A673 (cell line): ENCODE results near the gene PUM1.

ENCODE experiments used
- CTCF ChIP-seq: fragments of 300-800, 200-600 bp; sonication (generic); conservative IDR thresholded peaks from 2 replicates; pipeline ENCODE4 v1.5.1; 2017; ENCODE audit warnings: low read depth, mild to moderate bottlenecking, antibody characterized with exemption, low read length, moderate library complexity, mixed read lengths
- EZH2 ChIP-seq: fragments of 200-600 bp; sonication (generic); IDR thresholded peaks from 2 replicates; pipeline ENCODE4 v1.6.1; 2017; ENCODE audit warnings: borderline replicate concordance, low read depth, mild to moderate bottlenecking, mixed read lengths, antibody characterized with exemption, low read length; ENCODE audit not compliant: poor library complexity, severe bottlenecking

GRCh38 chr1:30998171-30998570 lies 67.3 kb downstream of the PUM1 start:
- TF ChIP-seq CTCF (no peak), EZH2 (no peak)
